Upper lobe of right lung (tissue), 1 donor: ENCODE data around the gene MUC5AC. TPM values are rescaled to one million over a fixed set of nuclear protein-coding genes. Genes with fewer than 3 reads are reported as not detected.

Experiments used
- ATAC-seq: fragments of 200-7000 bp; cut with Tn5 transposase; one replicate; pipeline ENCODE4 v1.9.1; 2020; ENCODE audit warnings: mild to moderate bottlenecking, moderate library complexity
- DNase-seq: peaks from one replicate; pipeline ENCODE4 v3.0.0-alpha.2; 2020
- H3K27ac ChIP-seq: fragments of 200-600 bp; one replicate; pipeline ENCODE4 v1.8.0; 2022
- H3K27me3 ChIP-seq: fragments of 200-600 bp; one replicate; pipeline ENCODE4 v1.8.0; 2022; ENCODE audit warnings: mild to moderate bottlenecking
- H3K36me3 ChIP-seq: fragments of 200-600 bp; one replicate; pipeline ENCODE4 v1.8.0; 2022
- H3K4me1 ChIP-seq: fragments of 200-600 bp; one replicate; pipeline ENCODE4 v1.8.0; 2022
- H3K4me3 ChIP-seq: fragments of 200-600 bp; one replicate; pipeline ENCODE4 v1.8.0; 2022; ENCODE audit warnings: mild to moderate bottlenecking
- H3K9me3 ChIP-seq: fragments of 200-600 bp; one replicate; pipeline ENCODE4 v1.8.0; 2022
- CTCF ChIP-seq: fragments of 200-600 bp; IDR thresholded peaks from one replicate; pipeline ENCODE4 v1.8.0; 2022; ENCODE audit warnings: antibody characterized with exemption
- intact Hi-C: fragments of 100-400 bp; cut with DNase I; formaldehyde crosslinking; loops from one replicate; pipeline ENCODE4 v1.11.0; 2022
- total RNA-seq: library from RNA; stranded (reverse); fragmentation: NEBNext Ultra II Directional; extraction: Animal tissue kit (Norgen Biotek cat#: 25700); gene quantifications from one replicate; pipeline ENCODE4 v1.2.1, GENCODE V29; 2021
- donor health status: DM: no; HTN: yes; CAD: no; lungs with severe emphysema.

MUC5AC gene
- total RNA-seq, 1 donor from 2014 or later, result not detected

- no peaks in the 10 kb centered on the region for H3K27me3 ChIP-seq
- intact Hi-C loops, result no loop called here
- DNase-seq, result no peak
- TF ChIP-seq CTCF, result no peak
- H3K4me1 ChIP-seq, result no peaks in the 10 kb centered on the region
- H3K9me3 ChIP-seq, result no peaks in the 10 kb centered on the region
- ATAC-seq, result no peak
- H3K36me3 ChIP-seq, result no peaks in the 10 kb centered on the region
- H3K27ac ChIP-seq, result no peak overlapping the region
- H3K4me3 ChIP-seq, result no peak overlapping the region
Measured at GRCh38 chr11:1167256-1167655, 9.5 kb downstream of the MUC5AC start.

GRCh38 chr11:1167751-1168231 lies 10.0 kb downstream of the MUC5AC start:
- Histone ChIP-seq H3K4me1 (no peaks in the 10 kb centered on the region), H3K36me3 (no peaks in the 10 kb centered on the region), H3K4me3 (no peak overlapping the region), H3K27ac (no peak overlapping the region), H3K27me3 (no peaks in the 10 kb centered on the region), H3K9me3 (no peaks in the 10 kb centered on the region)
- DNase-seq, result peak; percentile 54
- intact Hi-C loops, result no loop called here
- TF ChIP-seq CTCF, result no peak
- ATAC-seq, result peak; percentile 7

DNA sequence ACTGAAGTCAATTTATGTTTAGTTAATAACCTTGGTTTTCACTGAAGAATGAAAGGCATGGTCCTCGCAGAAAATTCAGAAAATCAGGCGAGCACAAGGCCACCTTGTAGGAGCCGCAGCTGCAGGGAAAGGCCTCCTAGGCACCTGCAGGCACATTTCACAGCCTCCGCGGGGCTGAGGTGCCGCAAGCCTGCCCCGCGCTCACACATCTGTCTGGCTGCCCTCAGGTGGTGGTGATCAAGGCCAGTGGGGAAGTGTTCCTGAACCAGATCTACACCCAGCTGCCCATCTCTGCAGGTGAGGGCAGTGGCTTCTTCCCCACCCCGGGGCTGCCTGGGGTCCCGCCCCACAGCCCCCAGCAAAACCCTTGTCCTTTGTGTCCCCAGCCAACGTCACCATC lies 10.5 kb downstream of the MUC5AC start:
- no peak for ATAC-seq
- intact Hi-C loops, result no loop called here
- no peak overlapping the region for H3K27ac ChIP-seq
- no peak overlapping the region for H3K4me3 ChIP-seq
- no peak for TF ChIP-seq CTCF
- H3K4me1 ChIP-seq, result no peaks in the 10 kb centered on the region
- no peaks in the 10 kb centered on the region for H3K9me3 ChIP-seq
- peak; percentile 46 for DNase-seq
- no peaks in the 10 kb centered on the region for H3K36me3 ChIP-seq
- H3K27me3 ChIP-seq, result no peaks in the 10 kb centered on the region

DNA sequence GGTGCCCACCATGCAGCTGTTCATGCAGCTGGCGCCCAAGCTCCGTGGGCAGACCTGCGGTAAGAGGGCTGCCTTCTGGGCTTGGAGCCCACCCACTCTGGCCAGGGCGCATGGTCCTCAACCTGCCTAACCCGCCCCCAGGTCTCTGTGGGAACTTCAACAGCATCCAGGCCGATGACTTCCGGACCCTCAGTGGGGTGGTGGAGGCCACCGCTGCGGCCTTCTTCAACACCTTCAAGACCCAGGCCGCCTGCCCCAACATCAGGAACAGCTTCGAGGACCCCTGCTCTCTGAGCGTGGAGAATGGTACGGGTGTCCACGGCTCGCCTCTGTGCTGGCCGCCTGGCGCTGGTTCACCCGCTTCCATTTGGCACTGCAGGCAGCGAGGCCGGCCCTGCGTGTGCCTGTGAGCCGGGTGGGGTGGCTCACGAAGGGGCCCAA lies 11.0 kb downstream of the MUC5AC start:
- Histone ChIP-seq H3K4me1 (no peaks in the 10 kb centered on the region), H3K4me3 (no peak overlapping the region), H3K27me3 (no peaks in the 10 kb centered on the region), H3K27ac (no peak overlapping the region), H3K36me3 (no peaks in the 10 kb centered on the region), H3K9me3 (no peaks in the 10 kb centered on the region)
- intact Hi-C loops, result no loop called here
- DNase-seq (peak; percentile 43), ATAC-seq (peak; percentile 19)
- no peak for TF ChIP-seq CTCF

DNA sequence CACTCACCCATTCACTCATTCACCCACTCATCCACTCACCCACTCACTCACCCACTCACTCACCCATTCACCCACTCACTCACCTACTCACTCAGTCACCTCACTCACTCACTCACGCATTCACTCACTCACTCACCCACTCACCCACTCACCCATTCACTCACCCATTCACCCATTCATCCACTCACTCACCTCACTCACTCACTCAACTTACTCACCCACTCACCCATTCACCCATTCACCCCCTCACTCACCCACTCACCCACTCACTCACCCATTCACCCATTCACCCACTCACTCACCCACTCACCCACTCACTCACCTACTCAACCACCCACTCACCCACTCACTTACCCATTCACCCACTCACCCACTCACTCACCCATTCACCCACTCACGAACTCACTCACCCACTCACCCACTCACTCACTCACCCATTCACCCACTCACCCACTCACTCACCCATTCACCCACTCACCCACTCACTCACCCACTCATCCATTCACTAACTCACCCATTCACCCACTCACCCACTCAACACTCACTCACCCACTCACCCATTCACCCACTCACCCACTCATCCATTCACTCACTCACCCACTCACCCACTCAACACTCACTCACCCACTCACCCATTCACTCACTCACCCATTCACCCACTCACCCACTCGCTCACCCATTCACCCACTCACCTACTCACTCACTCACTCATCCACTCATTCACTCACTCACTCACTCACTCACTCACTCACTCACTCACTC lies 13.7 kb downstream of the MUC5AC start:
- intact Hi-C loops, result no loop called here
- Histone ChIP-seq H3K27ac (no peak overlapping the region), H3K36me3 (no peaks in the 10 kb centered on the region)

More for the DNA sequence above, 13.7 kb downstream of the MUC5AC start:
- DNase-seq (no peak), ATAC-seq (no peak)
- TF ChIP-seq CTCF, result no peak
- Histone ChIP-seq H3K4me3 (no peak overlapping the region), H3K4me1 (no peaks in the 10 kb centered on the region), H3K27me3 (no peaks in the 10 kb centered on the region), H3K9me3 (no peaks in the 10 kb centered on the region)
